ENCODE data around the gene ACOT7.
"Not testable (repeated sequence)": the region's sequence is repeated elsewhere in the genome, so short reads cannot be mapped to it uniquely, and the experiment has no call there.

The ACOT7 gene

DNA sequence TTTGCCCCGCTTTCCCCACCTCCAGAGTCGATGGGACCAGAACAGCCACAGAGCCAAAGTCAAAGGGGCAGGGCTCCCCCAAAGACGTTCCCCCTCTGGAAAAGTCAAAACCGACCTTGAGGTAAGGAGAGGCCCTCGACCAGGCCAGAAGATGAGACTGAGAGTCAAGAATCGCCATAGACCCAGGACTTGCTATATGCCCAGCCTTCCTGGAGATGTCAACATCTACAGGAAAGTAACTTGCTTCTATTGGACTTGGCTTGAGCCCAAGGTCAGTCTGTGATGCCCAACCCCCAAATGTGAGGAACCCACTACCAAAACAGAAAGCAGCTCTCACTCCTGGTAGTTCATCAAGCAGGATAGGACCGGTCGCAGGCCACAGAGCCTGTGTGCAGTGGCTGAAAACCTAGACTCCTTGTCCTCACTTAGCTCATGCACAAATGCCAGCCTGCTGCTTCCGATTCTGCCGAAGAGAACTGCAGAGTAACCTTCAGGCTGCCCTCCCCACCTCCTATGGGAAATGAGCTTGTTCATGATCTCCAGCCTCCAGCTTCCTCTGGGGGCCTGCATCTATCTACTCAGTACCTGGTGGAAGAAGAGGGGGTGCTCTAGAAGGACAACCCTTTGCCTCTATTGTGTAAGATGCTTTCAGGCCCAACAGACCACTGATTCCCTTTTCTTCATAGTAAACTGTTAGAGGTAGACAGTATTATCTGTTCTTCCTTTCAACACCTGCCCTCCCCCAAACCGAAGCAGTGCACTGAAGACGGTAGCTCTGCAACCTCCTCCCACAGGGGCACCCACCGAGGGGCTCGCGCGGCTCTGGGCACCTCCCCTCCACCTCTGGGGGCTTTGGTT, 1.4 kb downstream of the ACOT7 start:
- no peaks in the 10 kb centered on the region for H3K9me3 ChIP-seq (ENCODE audit: control insufficient read depth, low read length)
- DNase-seq (ENCODE audit: low read depth), result no peak
- H3K4me1 ChIP-seq (ENCODE audit: control insufficient read depth, insufficient read depth, low read length), result peaks cover 11% of the 10 kb centered on the region
- peak overlapping the region; percentile 84 for H3K4me3 ChIP-seq (ENCODE audit: low read length)
- H3K27me3 ChIP-seq (replicated peaks; ENCODE audit: control insufficient read depth, insufficient read depth, low read length), result no peaks in the 10 kb centered on the region
- no peaks in the 10 kb centered on the region for H3K36me3 ChIP-seq (ENCODE audit: control insufficient read depth, insufficient read depth, low read length, severe bottlenecking)
- H3K9ac ChIP-seq (ENCODE audit: low read length), result peak overlapping the region; percentile 46

DNA sequence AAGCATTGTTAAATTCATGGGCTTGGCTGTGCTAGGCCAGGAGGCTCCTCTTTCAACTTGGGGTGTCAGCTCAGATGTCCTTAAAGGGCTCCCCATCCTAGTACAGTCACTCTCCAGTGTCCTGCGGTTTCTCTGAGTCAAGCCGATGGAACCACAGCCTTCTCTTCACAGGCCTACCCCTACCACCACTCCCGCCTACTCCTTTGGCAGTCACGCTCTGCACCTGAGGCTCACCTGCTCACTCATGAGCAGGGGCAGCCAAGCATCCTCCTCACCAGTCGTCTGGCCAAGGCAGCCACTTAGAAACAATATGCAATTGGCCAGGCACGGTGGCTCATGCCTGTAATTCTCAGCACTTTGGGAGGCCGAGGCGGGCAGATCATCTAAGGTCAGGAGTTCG, 3.6 kb downstream of the ACOT7 start:
- Histone ChIP-seq H3K4me1 (ENCODE audit: control insufficient read depth, insufficient read depth, low read length) (peaks cover 11% of the 10 kb centered on the region), H3K9ac (ENCODE audit: low read length) (no peak overlapping the region), H3K9me3 (ENCODE audit: control insufficient read depth, low read length) (no peaks in the 10 kb centered on the region), H3K36me3 (ENCODE audit: control insufficient read depth, insufficient read depth, low read length, severe bottlenecking) (no peaks in the 10 kb centered on the region), H3K4me3 (ENCODE audit: low read length) (no peak overlapping the region), H3K27me3 (replicated peaks; ENCODE audit: control insufficient read depth, insufficient read depth, low read length) (no peaks in the 10 kb centered on the region)
- no peak for DNase-seq (ENCODE audit: low read depth)

DNA sequence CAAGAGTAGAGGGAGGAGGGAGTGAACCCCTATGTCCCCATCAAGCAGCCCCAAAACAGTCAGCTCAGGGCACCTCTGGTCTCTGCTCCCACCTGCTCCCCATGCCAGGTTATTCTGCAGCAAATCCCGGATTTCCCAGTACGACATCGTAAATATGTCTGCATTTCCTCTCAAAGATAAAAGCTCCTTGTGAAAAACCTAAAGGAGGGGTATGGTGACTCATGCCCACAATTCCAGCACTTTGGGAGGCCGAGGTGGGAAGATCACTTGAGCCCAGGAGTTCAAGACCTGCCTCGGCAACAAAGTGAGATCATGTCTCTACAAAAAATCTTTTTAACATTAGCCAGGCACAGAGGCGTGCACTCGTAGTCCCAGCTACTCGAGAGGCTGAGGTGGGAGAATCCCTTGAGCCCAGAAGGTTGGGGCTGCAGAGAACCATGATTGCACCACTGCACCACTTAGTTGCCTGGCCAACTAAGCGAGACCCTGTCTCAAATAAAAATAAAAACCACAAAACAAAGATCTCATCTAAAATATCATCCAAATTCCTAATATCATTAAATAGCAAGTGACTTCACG, 7.1 kb downstream of the ACOT7 start:
- Histone ChIP-seq H3K9me3 (ENCODE audit: control insufficient read depth, low read length) (no peaks in the 10 kb centered on the region), H3K36me3 (ENCODE audit: control insufficient read depth, insufficient read depth, low read length, severe bottlenecking) (no peaks in the 10 kb centered on the region), H3K27me3 (replicated peaks; ENCODE audit: control insufficient read depth, insufficient read depth, low read length) (no peaks in the 10 kb centered on the region), H3K4me3 (ENCODE audit: low read length) (no peak overlapping the region), H3K9ac (ENCODE audit: low read length) (no peak overlapping the region), H3K4me1 (ENCODE audit: control insufficient read depth, insufficient read depth, low read length) (no peaks in the 10 kb centered on the region)
- no peak for DNase-seq (ENCODE audit: low read depth)

DNA sequence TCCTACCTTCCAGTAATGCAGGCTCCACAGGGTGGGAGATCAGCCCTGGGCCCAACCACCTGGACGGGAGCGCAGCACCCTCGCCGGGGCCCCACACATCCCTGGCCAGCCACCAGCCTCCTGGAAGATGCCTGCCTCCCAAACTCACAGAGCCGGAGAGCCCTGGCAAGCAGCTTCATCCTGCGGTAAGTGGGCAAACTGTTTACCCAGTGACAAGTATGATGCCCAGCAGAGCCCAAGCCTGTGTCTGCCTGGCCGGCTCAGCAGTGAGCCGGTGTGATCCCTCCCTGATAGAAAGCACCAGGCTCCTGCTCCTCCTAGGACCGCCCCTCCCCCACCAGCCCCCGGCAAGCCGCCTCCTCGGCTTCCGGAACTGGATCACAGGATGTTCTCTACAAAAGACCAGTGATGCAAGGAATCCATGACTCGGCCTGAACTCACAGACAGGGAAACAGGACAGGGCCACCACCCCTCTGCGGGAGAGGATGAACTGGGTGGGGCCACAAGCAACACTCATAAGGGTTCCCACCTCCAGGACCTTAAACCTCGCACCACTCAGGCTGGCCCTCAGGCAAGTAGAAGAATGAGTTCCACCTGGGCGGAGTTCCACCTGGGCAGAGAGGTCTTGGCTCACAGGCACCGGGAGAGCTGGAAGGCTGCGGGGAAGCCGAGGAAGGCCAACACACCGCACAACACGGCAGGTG, 7.9 kb downstream of the ACOT7 start:
- no peaks in the 10 kb centered on the region for H3K9me3 ChIP-seq (ENCODE audit: control insufficient read depth, low read length)
- H3K27me3 ChIP-seq (replicated peaks; ENCODE audit: control insufficient read depth, insufficient read depth, low read length), result no peaks in the 10 kb centered on the region
- H3K9ac ChIP-seq (ENCODE audit: low read length), result peak overlapping the region; percentile 40
- peak; percentile 34 for DNase-seq (ENCODE audit: low read depth)
- H3K36me3 ChIP-seq (ENCODE audit: control insufficient read depth, insufficient read depth, low read length, severe bottlenecking), result no peaks in the 10 kb centered on the region
- H3K4me3 ChIP-seq (ENCODE audit: low read length), result peak overlapping the region; percentile 37
- H3K4me1 ChIP-seq (ENCODE audit: control insufficient read depth, insufficient read depth, low read length), result no peaks in the 10 kb centered on the region

DNA sequence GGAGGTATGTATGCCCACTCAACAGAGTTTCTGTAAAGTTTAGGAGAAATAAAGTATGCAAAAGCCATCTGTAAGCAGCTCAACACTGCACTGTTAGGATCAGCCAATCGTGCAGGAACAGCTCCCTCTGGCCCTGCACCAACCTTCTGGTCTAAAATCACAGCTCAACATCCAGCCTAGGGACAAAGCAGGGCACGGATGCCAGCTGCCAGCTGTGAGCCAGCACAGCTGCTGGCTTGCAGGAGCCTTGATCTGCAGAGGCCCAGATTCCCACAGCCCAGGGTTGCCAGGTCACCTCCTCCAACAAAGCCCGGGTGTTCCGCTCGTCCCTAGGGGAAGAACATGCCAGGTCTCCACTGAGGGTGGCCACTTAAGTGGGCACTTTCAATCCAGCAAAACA, 8.6 kb downstream of the ACOT7 start:
- no peaks in the 10 kb centered on the region for H3K27me3 ChIP-seq (replicated peaks; ENCODE audit: control insufficient read depth, insufficient read depth, low read length)
- no peaks in the 10 kb centered on the region for H3K36me3 ChIP-seq (ENCODE audit: control insufficient read depth, insufficient read depth, low read length, severe bottlenecking)
- peak; percentile 24 for DNase-seq (ENCODE audit: low read depth)
- peaks cover 2% of the 10 kb centered on the region for H3K9me3 ChIP-seq (ENCODE audit: control insufficient read depth, low read length)
- no peaks in the 10 kb centered on the region for H3K4me1 ChIP-seq (ENCODE audit: control insufficient read depth, insufficient read depth, low read length)
- no peak overlapping the region for H3K4me3 ChIP-seq (ENCODE audit: low read length)
- H3K9ac ChIP-seq (ENCODE audit: low read length), result no peak overlapping the region

DNA sequence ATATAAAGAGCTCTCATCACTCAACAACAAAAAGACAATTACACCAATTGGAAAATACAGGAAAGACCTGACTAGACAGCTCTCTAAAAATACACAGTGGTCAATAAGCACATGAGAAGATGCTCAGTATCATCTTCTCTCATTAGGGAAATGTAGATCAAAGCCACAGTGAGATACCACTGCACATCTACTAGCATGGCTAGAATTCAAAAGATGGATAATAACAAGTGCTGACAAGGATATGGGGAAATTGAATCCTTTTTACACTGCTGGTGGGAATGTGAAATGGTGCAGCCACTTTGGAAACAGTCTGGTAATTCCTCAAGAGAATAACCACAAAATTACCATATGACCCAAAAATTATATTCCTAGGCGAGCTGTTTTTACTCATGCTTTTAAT, 9.4 kb downstream of the ACOT7 start:
- no peak for DNase-seq (ENCODE audit: low read depth)
- H3K4me3 ChIP-seq (ENCODE audit: low read length), result no peak overlapping the region
- H3K36me3 ChIP-seq (ENCODE audit: control insufficient read depth, insufficient read depth, low read length, severe bottlenecking), result no peaks in the 10 kb centered on the region

DNA sequence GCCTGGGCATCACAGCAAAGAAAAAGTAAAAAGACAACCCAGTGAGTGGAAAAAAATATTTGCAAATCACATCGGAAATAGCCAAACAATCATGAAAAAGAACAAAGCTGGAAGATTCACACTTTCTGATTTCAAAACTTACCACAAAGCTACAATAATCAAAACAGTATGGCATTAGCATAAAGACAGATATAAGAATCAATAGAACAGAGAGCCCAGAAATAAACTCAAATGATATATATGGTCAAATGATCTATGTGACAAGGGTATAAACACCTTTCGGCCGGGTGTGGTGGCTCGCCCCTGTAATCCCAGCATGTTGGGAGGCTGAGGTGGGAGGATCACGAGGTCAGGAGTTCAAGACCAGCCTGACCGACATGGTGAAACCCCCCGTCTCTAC, 13.5 kb downstream of the ACOT7 start:
- H3K9me3 ChIP-seq (ENCODE audit: control insufficient read depth, low read length), result peaks cover 3% of the 10 kb centered on the region
- H3K4me1 ChIP-seq (ENCODE audit: control insufficient read depth, insufficient read depth, low read length), result no peaks in the 10 kb centered on the region
- H3K27me3 ChIP-seq (replicated peaks; ENCODE audit: control insufficient read depth, insufficient read depth, low read length), result no peaks in the 10 kb centered on the region
- no peak for DNase-seq (ENCODE audit: low read depth)
- no peaks in the 10 kb centered on the region for H3K36me3 ChIP-seq (ENCODE audit: control insufficient read depth, insufficient read depth, low read length, severe bottlenecking)
- no peak overlapping the region for H3K9ac ChIP-seq (ENCODE audit: low read length)
- no peak overlapping the region for H3K4me3 ChIP-seq (ENCODE audit: low read length)

More for the DNA sequence above, 9.4 kb downstream of the ACOT7 start:
- no peaks in the 10 kb centered on the region for H3K27me3 ChIP-seq (replicated peaks; ENCODE audit: control insufficient read depth, insufficient read depth, low read length)
- peaks cover 3% of the 10 kb centered on the region for H3K9me3 ChIP-seq (ENCODE audit: control insufficient read depth, low read length)
- no peak overlapping the region for H3K9ac ChIP-seq (ENCODE audit: low read length)
- H3K4me1 ChIP-seq (ENCODE audit: control insufficient read depth, insufficient read depth, low read length), result no peaks in the 10 kb centered on the region

DNA sequence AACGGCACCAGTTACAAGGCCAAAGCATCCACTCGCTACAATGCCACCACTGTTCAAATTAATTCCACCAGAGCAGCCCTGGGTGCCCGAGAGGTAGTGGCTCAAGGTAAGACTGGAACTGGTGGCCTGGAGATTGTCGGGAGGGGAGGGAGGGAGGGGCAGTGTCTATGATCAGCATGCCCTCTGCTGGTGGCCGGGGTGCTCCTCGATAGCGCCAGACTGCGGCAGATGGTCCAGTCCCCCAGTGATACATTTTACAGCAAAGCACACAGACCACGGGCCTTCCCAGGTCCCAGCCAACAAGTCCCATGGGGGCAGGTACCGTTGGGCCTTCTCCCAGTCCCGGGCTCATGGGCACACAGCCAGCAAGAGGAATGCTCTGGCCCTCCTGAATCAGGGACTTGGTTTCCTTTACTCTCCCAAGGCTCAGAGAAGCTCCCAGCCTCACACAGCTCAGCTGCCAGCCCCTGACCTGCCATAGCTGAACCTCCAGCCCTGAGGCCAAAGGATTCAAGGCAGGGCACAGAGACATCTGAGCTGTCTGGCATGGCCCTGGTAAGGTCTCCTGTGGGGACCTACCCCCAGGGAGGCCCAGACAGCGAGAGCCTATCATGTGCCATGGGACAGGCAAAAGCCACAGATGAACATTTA, 15.3 kb downstream of the ACOT7 start:
- peaks cover 3% of the 10 kb centered on the region for H3K9me3 ChIP-seq (ENCODE audit: control insufficient read depth, low read length)
- no peak overlapping the region for H3K9ac ChIP-seq (ENCODE audit: low read length)
- DNase-seq (ENCODE audit: low read depth), result no peak
- H3K4me3 ChIP-seq (ENCODE audit: low read length), result no peak overlapping the region
- H3K4me1 ChIP-seq (ENCODE audit: control insufficient read depth, insufficient read depth, low read length), result no peaks in the 10 kb centered on the region
- H3K27me3 ChIP-seq (replicated peaks; ENCODE audit: control insufficient read depth, insufficient read depth, low read length), result no peaks in the 10 kb centered on the region
- H3K36me3 ChIP-seq (ENCODE audit: control insufficient read depth, insufficient read depth, low read length, severe bottlenecking), result no peaks in the 10 kb centered on the region

DNA sequence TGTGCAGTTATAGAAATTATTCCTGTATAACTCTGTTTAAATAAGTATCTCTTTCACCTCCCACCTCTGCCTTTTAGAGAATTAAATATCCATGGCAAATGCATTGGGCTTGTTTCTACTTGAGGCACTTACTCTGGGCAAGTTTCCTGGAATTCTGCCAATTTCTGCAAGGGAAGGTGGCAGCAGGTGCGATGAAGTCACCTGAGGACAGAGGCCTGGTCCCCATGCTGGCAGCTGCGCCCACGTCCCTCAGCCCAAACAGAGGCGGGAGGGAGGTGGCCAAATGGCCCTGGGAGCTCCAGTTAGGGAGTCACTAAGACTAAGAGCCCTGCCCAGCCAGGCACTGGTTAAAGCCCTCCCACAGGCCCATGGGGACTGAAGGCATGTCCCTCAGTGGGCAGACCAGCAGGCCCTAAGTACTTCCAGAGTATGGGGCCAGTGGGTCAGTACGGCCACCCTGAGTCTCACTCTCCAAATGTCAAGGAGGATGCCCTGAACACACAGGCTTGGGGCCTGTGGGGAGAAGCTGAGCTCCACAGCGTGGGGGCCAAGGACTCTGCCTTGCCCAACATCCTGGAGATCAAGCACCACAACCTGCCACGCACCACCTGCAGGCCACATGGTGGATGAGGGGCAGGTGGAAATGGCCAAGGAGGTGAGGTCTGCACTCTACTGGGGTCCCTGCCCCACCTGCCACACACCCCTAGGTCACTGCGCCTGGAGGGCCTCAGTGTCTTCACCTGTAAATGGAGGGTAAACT, 19.4 kb downstream of the ACOT7 start:
- H3K4me3 ChIP-seq (ENCODE audit: low read length), result no peak overlapping the region
- no peaks in the 10 kb centered on the region for H3K27me3 ChIP-seq (replicated peaks; ENCODE audit: control insufficient read depth, insufficient read depth, low read length)
- peaks cover 2% of the 10 kb centered on the region for H3K4me1 ChIP-seq (ENCODE audit: control insufficient read depth, insufficient read depth, low read length)
- H3K9me3 ChIP-seq (ENCODE audit: control insufficient read depth, low read length), result no peaks in the 10 kb centered on the region
- H3K9ac ChIP-seq (ENCODE audit: low read length), result no peak overlapping the region
- DNase-seq (ENCODE audit: low read depth), result no peak
- no peaks in the 10 kb centered on the region for H3K36me3 ChIP-seq (ENCODE audit: control insufficient read depth, insufficient read depth, low read length, severe bottlenecking)

DNA sequence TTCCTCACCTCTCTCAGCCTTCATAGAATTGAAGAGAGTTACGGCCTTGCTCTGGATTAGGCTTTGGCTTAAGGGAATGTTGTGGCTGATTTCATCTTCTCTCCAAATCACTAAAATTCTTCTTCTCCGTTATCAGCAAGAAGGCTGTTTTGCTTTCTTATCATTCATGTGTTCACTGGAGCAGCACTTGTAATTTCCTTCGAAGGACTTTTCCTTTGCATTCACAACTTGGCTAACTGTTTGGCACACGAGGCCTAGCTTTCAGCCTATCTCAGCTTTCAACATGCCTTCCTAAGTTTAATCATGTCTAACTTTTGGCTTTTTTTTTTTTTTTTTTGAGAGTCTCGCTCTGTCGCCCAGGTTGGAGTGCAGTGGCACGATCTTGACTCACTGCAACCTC, 21.3 kb downstream of the ACOT7 start:
- H3K4me1 ChIP-seq (ENCODE audit: control insufficient read depth, insufficient read depth, low read length), result peaks cover 12% of the 10 kb centered on the region
- not testable (repeated sequence) for H3K27me3 ChIP-seq (replicated peaks; ENCODE audit: control insufficient read depth, insufficient read depth, low read length); DNase-seq (ENCODE audit: low read depth); H3K36me3 ChIP-seq (ENCODE audit: control insufficient read depth, insufficient read depth, low read length, severe bottlenecking); H3K9me3 ChIP-seq (ENCODE audit: control insufficient read depth, low read length); H3K4me3 ChIP-seq (ENCODE audit: low read length); H3K9ac ChIP-seq (ENCODE audit: low read length)
